Smooth muscle cell (in vitro differentiated cells): ENCODE results near the gene CIC. TPM values are rescaled to one million over a fixed set of nuclear protein-coding genes. Genes with fewer than 3 reads are reported as not detected.

Source experiments
- DNase-seq: peaks from one replicate; lab custom pipeline; 2025; ENCODE audit not compliant: unreplicated experiment; lab: John Stamatoyannopoulos, UW
- H2AFZ ChIP-seq: fragments of 200-600 bp; sonication (generic); 2 replicates; pipeline ENCODE4 v1.6.0; 2016; ENCODE audit warnings: antibody characterized with exemption, low read depth, mild to moderate bottlenecking
- H3F3A ChIP-seq: fragments of 200-600 bp; sonication (generic); 2 replicates; pipeline ENCODE4 v1.6.0; 2017; ENCODE audit warnings: antibody characterized with exemption, low read depth
- H3K27ac ChIP-seq: fragments of 200-600 bp; sonication (generic); 2 replicates; pipeline ENCODE4 v1.5.1; 2016; ENCODE audit warnings: low read depth, mild to moderate bottlenecking
- H3K27me3 ChIP-seq: fragments of 200-600 bp; sonication (generic); 2 replicates; pipeline ENCODE4 v1.6.1; 2016; ENCODE audit warnings: low read depth, mild to moderate bottlenecking
- H3K36me3 ChIP-seq: fragments of 200-600 bp; sonication (generic); 2 replicates; pipeline ENCODE4 v1.5.1; 2016; ENCODE audit warnings: low read depth
- H3K4me1 ChIP-seq: fragments of 200-600 bp; sonication (generic); 2 replicates; pipeline ENCODE4 v1.5.1; 2016; ENCODE audit warnings: low read depth
- H3K4me2 ChIP-seq: fragments of 200-600 bp; sonication (generic); 2 replicates; pipeline ENCODE4 v1.6.0; 2016; ENCODE audit warnings: mild to moderate bottlenecking
- H3K4me3 ChIP-seq: fragments of 200-600 bp; sonication (generic); 2 replicates; pipeline ENCODE4 v1.5.1; 2016; ENCODE audit warnings: mild to moderate bottlenecking
- H3K79me2 ChIP-seq: fragments of 200-600 bp; sonication (generic); 2 replicates; pipeline ENCODE4 v1.6.0; 2016; ENCODE audit warnings: low read depth, mild to moderate bottlenecking
- H3K9ac ChIP-seq: fragments of 200-600 bp; sonication (generic); 2 replicates; pipeline ENCODE4 v1.6.0; 2016; ENCODE audit warnings: low read depth
- H3K9me3 ChIP-seq: fragments of 200-600 bp; sonication (generic); replicated peaks from 2 replicates; pipeline ENCODE4 v1.5.1; 2016; ENCODE audit warnings: low read depth
- H4K20me1 ChIP-seq: fragments of 200-600 bp; sonication (generic); 2 replicates; pipeline ENCODE4 v1.6.0; 2016; ENCODE audit warnings: low read depth
- WGBS: methylation state at CpG from one replicate; pipeline ENCODE4 v1.1.7; 2016; ENCODE audit warnings: low lambda C conversion rate; 5-methylcytosine and 5-hydroxymethylcytosine counted together
- polyA plus RNA-seq: library from polyadenylated mRNA; unstranded; fragments of >200 nt; fragmentation: Nextera tagmentation; extraction: Ambion mirVana; gene quantifications from 2 replicates; pipeline ENCODE4 v1.2.1, GENCODE V29; 2016
- total RNA-seq: library from RNA; depleted of rRNA; stranded (reverse); fragments of >200 nt; gene quantifications from 2 replicates; pipeline ENCODE4 v1.2.3, GENCODE V29; 2014
- TF ChIP-seq, protein P1 (sequence below): fragments of 200-600 bp; sonication (generic); IDR thresholded peaks from 2 replicates; pipeline ENCODE4 v1.5.1; 2017; ENCODE audit warnings: borderline replicate concordance, mild to moderate bottlenecking, antibody characterized with exemption; ENCODE audit not compliant: insufficient read depth, poor library complexity, severe bottlenecking

The CIC gene
- total and polyA plus RNA-seq, 2 experiments from 2014 or later, result 12.6 to 18.4 TPM

DNA sequence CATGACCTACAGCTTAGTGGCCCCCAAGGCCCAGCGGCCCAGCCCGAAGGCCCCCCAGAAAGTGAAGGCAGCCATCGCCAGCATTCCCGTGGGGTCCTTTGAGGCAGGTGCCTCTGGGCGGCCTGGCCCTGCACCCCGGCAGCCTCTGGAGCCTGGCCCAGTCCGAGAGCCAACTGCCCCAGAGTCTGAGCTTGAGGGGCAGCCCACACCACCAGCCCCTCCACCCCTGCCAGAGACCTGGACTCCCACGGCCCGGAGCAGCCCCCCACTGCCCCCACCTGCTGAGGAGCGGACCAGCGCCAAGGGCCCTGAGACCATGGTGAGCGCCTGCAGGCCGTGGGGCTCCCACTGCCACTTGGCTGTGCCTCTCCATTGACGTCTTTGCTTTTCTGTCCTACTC lies 23.9 kb downstream of the CIC start:
- no peak for DNase-seq
- no peaks in the 10 kb centered on the region for H3K9me3 ChIP-seq
- H3K4me3 ChIP-seq, result no peak overlapping the region
- peaks cover 30% of the 10 kb centered on the region for H4K20me1 ChIP-seq
- peaks cover 12% of the 10 kb centered on the region for H3F3A ChIP-seq
- H3K27me3 ChIP-seq, result no peaks in the 10 kb centered on the region
- no peak overlapping the region for H2AFZ ChIP-seq
- no peak overlapping the region for H3K9ac ChIP-seq
- H3K36me3 ChIP-seq, result no peaks in the 10 kb centered on the region
- no peak overlapping the region for H3K27ac ChIP-seq
- 96% methylated on average over 14 of the region's 14 CpGs for WGBS
- no peaks in the 10 kb centered on the region for H3K79me2 ChIP-seq
- no peaks in the 10 kb centered on the region for H3K4me1 ChIP-seq
- TF ChIP-seq, protein P1, sequence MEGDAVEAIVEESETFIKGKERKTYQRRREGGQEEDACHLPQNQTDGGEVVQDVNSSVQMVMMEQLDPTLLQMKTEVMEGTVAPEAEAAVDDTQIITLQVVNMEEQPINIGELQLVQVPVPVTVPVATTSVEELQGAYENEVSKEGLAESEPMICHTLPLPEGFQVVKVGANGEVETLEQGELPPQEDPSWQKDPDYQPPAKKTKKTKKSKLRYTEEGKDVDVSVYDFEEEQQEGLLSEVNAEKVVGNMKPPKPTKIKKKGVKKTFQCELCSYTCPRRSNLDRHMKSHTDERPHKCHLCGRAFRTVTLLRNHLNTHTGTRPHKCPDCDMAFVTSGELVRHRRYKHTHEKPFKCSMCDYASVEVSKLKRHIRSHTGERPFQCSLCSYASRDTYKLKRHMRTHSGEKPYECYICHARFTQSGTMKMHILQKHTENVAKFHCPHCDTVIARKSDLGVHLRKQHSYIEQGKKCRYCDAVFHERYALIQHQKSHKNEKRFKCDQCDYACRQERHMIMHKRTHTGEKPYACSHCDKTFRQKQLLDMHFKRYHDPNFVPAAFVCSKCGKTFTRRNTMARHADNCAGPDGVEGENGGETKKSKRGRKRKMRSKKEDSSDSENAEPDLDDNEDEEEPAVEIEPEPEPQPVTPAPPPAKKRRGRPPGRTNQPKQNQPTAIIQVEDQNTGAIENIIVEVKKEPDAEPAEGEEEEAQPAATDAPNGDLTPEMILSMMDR, result no peak
- no peak overlapping the region for H3K4me2 ChIP-seq

DNA sequence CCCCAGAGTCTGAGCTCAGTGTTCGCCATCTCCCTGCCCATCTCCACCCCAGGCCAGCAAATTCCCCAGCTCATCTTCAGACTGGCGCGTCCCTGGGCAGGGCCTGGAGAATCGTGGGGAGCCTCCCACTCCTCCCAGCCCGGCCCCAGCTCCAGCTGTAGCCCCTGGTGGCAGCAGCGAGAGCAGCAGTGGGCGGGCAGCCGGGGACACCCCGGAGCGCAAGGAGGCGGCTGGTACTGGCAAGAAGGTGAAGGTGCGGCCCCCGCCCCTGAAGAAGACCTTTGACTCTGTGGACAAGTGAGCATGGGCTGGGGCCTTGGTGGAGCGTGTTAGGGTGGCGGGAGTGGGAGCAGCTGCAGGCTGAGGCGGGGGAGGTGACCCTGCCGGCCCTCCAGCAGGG lies 24.5 kb downstream of the CIC start:
- Histone ChIP-seq H3K4me2 (no peak overlapping the region), H3K4me1 (no peaks in the 10 kb centered on the region), H2AFZ (no peak overlapping the region), H3K9me3 (no peaks in the 10 kb centered on the region), H4K20me1 (peaks cover 25% of the 10 kb centered on the region), H3K27me3 (no peaks in the 10 kb centered on the region), H3K79me2 (no peaks in the 10 kb centered on the region), H3F3A (peaks cover 12% of the 10 kb centered on the region), H3K36me3 (no peaks in the 10 kb centered on the region), H3K9ac (no peak overlapping the region), H3K4me3 (no peak overlapping the region), H3K27ac (no peak overlapping the region)
- TF ChIP-seq, protein P1, result peak; percentile 9
- 91% methylated on average over 14 of the region's 17 CpGs for WGBS
- no peak for DNase-seq

DNA sequence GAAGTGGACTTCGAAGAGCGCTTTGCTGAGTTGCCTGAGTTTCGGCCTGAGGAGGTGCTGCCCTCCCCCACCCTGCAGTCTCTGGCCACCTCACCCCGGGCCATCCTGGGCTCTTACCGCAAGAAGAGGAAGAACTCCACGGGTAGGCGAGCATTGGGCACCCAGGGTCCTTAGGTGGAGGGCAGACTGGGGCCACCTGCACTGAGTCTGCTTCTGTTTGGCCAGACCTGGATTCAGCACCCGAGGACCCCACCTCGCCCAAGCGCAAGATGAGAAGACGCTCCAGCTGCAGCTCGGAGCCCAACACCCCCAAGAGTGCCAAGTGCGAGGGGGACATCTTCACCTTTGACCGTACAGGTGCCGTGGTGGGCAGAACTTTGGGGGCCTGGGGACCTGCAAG lies 24.9 kb downstream of the CIC start:
- Histone ChIP-seq H3K4me3 (no peak overlapping the region), H4K20me1 (peaks cover 22% of the 10 kb centered on the region), H2AFZ (no peak overlapping the region), H3K27ac (no peak overlapping the region), H3K79me2 (no peaks in the 10 kb centered on the region), H3K4me1 (no peaks in the 10 kb centered on the region), H3F3A (peaks cover 12% of the 10 kb centered on the region), H3K9ac (no peak overlapping the region), H3K9me3 (no peaks in the 10 kb centered on the region), H3K27me3 (no peaks in the 10 kb centered on the region), H3K36me3 (no peaks in the 10 kb centered on the region), H3K4me2 (no peak overlapping the region)
- 98% methylated on average over 14 of the region's 15 CpGs for WGBS
- TF ChIP-seq, protein P1, result no peak
- DNase-seq, result no peak

DNA sequence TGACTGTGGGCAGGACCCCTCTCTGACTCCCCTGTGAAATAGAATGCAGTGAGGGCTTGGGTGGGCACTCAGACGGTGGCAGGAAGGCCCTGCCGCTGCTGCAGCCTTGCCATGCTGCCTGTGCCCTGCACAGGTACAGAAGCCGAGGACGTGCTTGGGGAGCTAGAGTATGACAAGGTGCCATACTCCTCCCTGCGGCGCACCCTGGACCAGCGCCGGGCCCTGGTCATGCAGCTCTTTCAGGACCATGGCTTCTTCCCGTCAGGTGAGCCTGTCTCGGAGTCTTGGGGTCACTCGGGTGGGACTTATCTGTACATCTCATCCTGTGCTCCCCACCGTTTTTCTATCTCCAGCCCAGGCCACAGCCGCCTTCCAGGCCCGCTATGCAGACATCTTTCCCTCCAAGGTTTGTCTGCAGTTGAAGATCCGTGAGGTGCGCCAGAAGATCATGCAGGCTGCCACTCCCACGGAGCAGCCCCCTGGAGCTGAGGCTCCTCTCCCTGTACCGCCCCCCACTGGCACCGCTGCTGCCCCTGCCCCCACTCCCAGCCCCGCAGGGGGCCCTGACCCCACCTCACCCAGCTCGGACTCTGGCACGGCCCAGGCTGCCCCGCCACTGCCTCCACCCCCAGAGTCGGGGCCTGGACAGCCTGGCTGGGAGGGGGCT lies 25.6 kb downstream of the CIC start:
- Histone ChIP-seq H4K20me1 (peaks cover 16% of the 10 kb centered on the region), H3K4me2 (no peak overlapping the region), H3K27me3 (no peaks in the 10 kb centered on the region), H2AFZ (no peak overlapping the region), H3K4me3 (no peak overlapping the region), H3K79me2 (no peaks in the 10 kb centered on the region), H3F3A (peaks cover 12% of the 10 kb centered on the region), H3K4me1 (no peaks in the 10 kb centered on the region), H3K36me3 (no peaks in the 10 kb centered on the region), H3K9ac (no peak overlapping the region), H3K9me3 (no peaks in the 10 kb centered on the region), H3K27ac (no peak overlapping the region)
- DNase-seq, result no peak
- TF ChIP-seq, protein P1, result no peak
- 96% methylated on average over 18 of the region's 24 CpGs for WGBS
